Astrocyte (in vitro differentiated cells and primary cell): ENCODE results near the gene NCKAP1.

Experiments
- CTCF ChIP-seq: IDR thresholded peaks from 2 replicates; pipeline ENCODE4 v1.5.1; 2011; ENCODE audit warnings: low read depth, mild to moderate bottlenecking, inconsistent platforms, low read length, moderate library complexity; ENCODE audit not compliant: insufficient read depth
- EZH2 ChIP-seq: IDR thresholded peaks from 2 replicates; pipeline ENCODE4 v1.6.1; 2012; ENCODE audit warnings: mild to moderate bottlenecking, low read length, inconsistent platforms; ENCODE audit not compliant: insufficient read depth

- TF ChIP-seq CTCF (no peak), EZH2 (no peak)
These were observed 28.9 kb downstream of the NCKAP1 start for GRCh38 chr2:183009249-183009899.
